H9 (cell line): ENCODE measurements around the gene LYST. TPM values are rescaled to one million over a fixed set of nuclear protein-coding genes. Genes with fewer than 3 reads are reported as not detected.

ENCODE experiments used
- DNase-seq: peaks from one replicate; pipeline ENCODE4 v3.0.0-alpha.2; 2017
- H2AFZ ChIP-seq: one replicate; pipeline ENCODE4 v1.6.1; 2013; ENCODE audit warnings: mild to moderate bottlenecking, low read length, control low read depth, moderate library complexity
- H2AK5ac ChIP-seq: 2 replicates; pipeline ENCODE4 v1.6.1; 2013; ENCODE audit warnings: low read length, control low read depth, mixed read lengths; ENCODE audit not compliant: insufficient read length
- H2BK120ac ChIP-seq: one replicate; pipeline ENCODE4 v1.6.1; 2013; ENCODE audit warnings: low read depth, mild to moderate bottlenecking, low read length, control low read depth, inconsistent platforms; ENCODE audit not compliant: poor library complexity, severe bottlenecking
- H2BK12ac ChIP-seq: 2 replicates; pipeline ENCODE4 v1.6.1; 2013; ENCODE audit warnings: low read length, control low read depth, mixed read lengths, low read depth; ENCODE audit not compliant: insufficient read length
- H2BK15ac ChIP-seq: 2 replicates; pipeline ENCODE4 v1.6.1; 2013; ENCODE audit warnings: low read depth, low read length, control low read depth
- H2BK20ac ChIP-seq: one replicate; pipeline ENCODE4 v1.6.1; 2013; ENCODE audit warnings: low read depth, mild to moderate bottlenecking, low read length, control low read depth, inconsistent platforms; ENCODE audit not compliant: poor library complexity, severe bottlenecking
- H2BK5ac ChIP-seq: 2 replicates; pipeline ENCODE4 v1.6.1; 2013; ENCODE audit warnings: low read length, control low read depth, mixed read lengths; ENCODE audit not compliant: insufficient read length
- H3K14ac ChIP-seq: 2 replicates; pipeline ENCODE4 v1.6.1; 2013; ENCODE audit warnings: low read length, control low read depth; ENCODE audit not compliant: insufficient read depth
- H3K18ac ChIP-seq: 2 replicates; pipeline ENCODE4 v1.6.1; 2013; ENCODE audit warnings: low read depth, mild to moderate bottlenecking, mixed read lengths, low read length, control low read depth; ENCODE audit not compliant: insufficient read length
- H3K23ac ChIP-seq: 2 replicates; pipeline ENCODE4 v1.6.1; 2013; ENCODE audit warnings: low read length, control low read depth, mixed read lengths, low read depth; ENCODE audit not compliant: insufficient read length
- H3K23me2 ChIP-seq: 2 replicates; pipeline ENCODE4 v1.6.1; 2013; ENCODE audit warnings: low read depth, mild to moderate bottlenecking, mixed read lengths, low read length, control low read depth; ENCODE audit not compliant: insufficient read length, poor library complexity, severe bottlenecking
- H3K27ac ChIP-seq: 2 replicates; pipeline ENCODE4 v1.5.1; 2013; ENCODE audit warnings: low read length, control low read depth, mixed read lengths, low read depth; ENCODE audit not compliant: insufficient read length
- H3K27me3 ChIP-seq: 2 replicates; pipeline ENCODE4 v1.6.1; 2013; ENCODE audit warnings: low read length, control low read depth, inconsistent platforms; ENCODE audit not compliant: insufficient read depth
- H3K4ac ChIP-seq: 2 replicates; pipeline ENCODE4 v1.6.1; 2013; ENCODE audit warnings: low read depth, mild to moderate bottlenecking, control low read depth, inconsistent platforms, low read length, moderate library complexity
- H3K4me1 ChIP-seq: 2 replicates; pipeline ENCODE4 v1.6.1; 2013; ENCODE audit warnings: low read length, control low read depth, inconsistent platforms; ENCODE audit not compliant: insufficient read depth
- H3K4me2 ChIP-seq: 2 replicates; pipeline ENCODE4 v1.6.1; 2013; ENCODE audit warnings: low read length, control low read depth, mixed read lengths; ENCODE audit not compliant: insufficient read length, insufficient read depth
- H3K56ac ChIP-seq: 2 replicates; pipeline ENCODE4 v1.6.1; 2013; ENCODE audit warnings: low read depth, mild to moderate bottlenecking, mixed read lengths, low read length, control low read depth; ENCODE audit not compliant: insufficient read length
- H3K79me1 ChIP-seq: 2 replicates; pipeline ENCODE4 v1.6.1; 2013; ENCODE audit warnings: low read depth, mild to moderate bottlenecking, moderate library complexity, low read length, control low read depth, inconsistent platforms; ENCODE audit not compliant: insufficient read depth, poor library complexity, severe bottlenecking
- H3K79me2 ChIP-seq: 2 replicates; pipeline ENCODE4 v1.6.1; 2013; ENCODE audit warnings: low read length, control low read depth, inconsistent platforms; ENCODE audit not compliant: insufficient read depth
- H3K9ac ChIP-seq: 2 replicates; pipeline ENCODE4 v1.6.1; 2013; ENCODE audit warnings: low read length, control low read depth, mixed read lengths; ENCODE audit not compliant: insufficient read length; ENCODE audit errors: extremely low read depth
- H3K9me3 ChIP-seq: one replicate; pipeline ENCODE4 v1.6.1; 2013; ENCODE audit warnings: low read depth, low read length, inconsistent platforms; ENCODE audit not compliant: control insufficient read depth
- H3T11ph ChIP-seq: one replicate; pipeline ENCODE4 v1.6.1; 2013; ENCODE audit warnings: mild to moderate bottlenecking, low read length, control low read depth, inconsistent platforms
- H4K20me1 ChIP-seq: one replicate; pipeline ENCODE4 v1.6.1; 2013; ENCODE audit not compliant: control insufficient read depth, insufficient read length, insufficient read depth
- H4K5ac ChIP-seq: 2 replicates; pipeline ENCODE4 v1.6.1; 2013; ENCODE audit warnings: low read depth, mild to moderate bottlenecking, mixed read lengths, low read length, control low read depth; ENCODE audit not compliant: insufficient read length
- H4K8ac ChIP-seq: replicated peaks from 2 replicates; pipeline ENCODE4 v1.6.1; 2013; ENCODE audit warnings: low read length, control low read depth, mixed read lengths, low read depth; ENCODE audit not compliant: insufficient read length
- H4K91ac ChIP-seq: 2 replicates; pipeline ENCODE4 v1.6.1; 2013; ENCODE audit warnings: low read depth, mild to moderate bottlenecking, moderate library complexity, mixed read lengths, low read length, control low read depth; ENCODE audit not compliant: insufficient read length
- H3K27ac Mint-ChIP-seq, 3 experiments: 2 replicates in 2 of 3; 3 replicates in 1 of 3; pipeline ENCODE4 v1.8.0; 2020 to 2021; ENCODE audit warnings: mixed read lengths in 3 of 3, mild to moderate bottlenecking in 1 of 3, moderate library complexity in 1 of 3
- H3K27me3 Mint-ChIP-seq: 2 replicates; pipeline ENCODE4 v1.8.0; 2021; ENCODE audit warnings: low read depth, mild to moderate bottlenecking, moderate library complexity, mixed read lengths
- H3K36me3 Mint-ChIP-seq, 3 experiments: 2 replicates in 2 of 3; 3 replicates in 1 of 3; pipeline ENCODE4 v1.8.0; 2020 to 2021; ENCODE audit warnings: low read depth in 3 of 3, mixed read lengths in 3 of 3; ENCODE audit not compliant: insufficient read depth in 1 of 3
- H3K4me1 Mint-ChIP-seq, 2 experiments: 2 replicates each; pipeline ENCODE4 v1.8.0; 2020; ENCODE audit warnings: mixed read lengths in 2 of 2
- H3K4me3 Mint-ChIP-seq, 2 experiments: 2 replicates in 1 of 2; 3 replicates in 1 of 2; pipeline ENCODE4 v1.8.0; 2020 to 2021; ENCODE audit warnings: mild to moderate bottlenecking in 2 of 2, mixed read lengths in 2 of 2, moderate library complexity in 1 of 2
- H3K9me3 Mint-ChIP-seq, 2 experiments: 2 replicates in 1 of 2; 3 replicates in 1 of 2; pipeline ENCODE4 v1.8.0; 2020; ENCODE audit warnings: mild to moderate bottlenecking in 2 of 2, mixed read lengths in 2 of 2, moderate library complexity in 1 of 2
- CTCF ChIP-seq: fragments of 200-600 bp; sonication (generic); conservative IDR thresholded peaks from 3 replicates; pipeline ENCODE4 v1.8.0; 2021; ENCODE audit warnings: antibody characterized with exemption, mild to moderate bottlenecking
- WGBS: extraction: QIAGEN DNeasy Blood & Tissue Kit; methylation state at CpG from one replicate; pipeline ENCODE4 v1.1.7; 2013; ENCODE audit warnings: missing lambda C conversion rate, low lambda C conversion rate, mixed read lengths; ENCODE audit not compliant: insufficient read length; ENCODE audit errors: extremely low coverage; 5-methylcytosine and 5-hydroxymethylcytosine counted together
- total RNA-seq: library from RNA; stranded (reverse); gene quantifications from 2 replicates; pipeline ENCODE4 v1.2.1, GENCODE V29; 2021

The LYST gene
- total RNA-seq, 1 experiment from 2014 or later, result 0.13 TPM

- no peak overlapping the region for H3K4me3 Mint-ChIP-seq
- no peaks in the 10 kb centered on the region for H3K4me1 Mint-ChIP-seq
- Histone ChIP-seq H3K14ac (no peak overlapping the region), H4K91ac (no peak overlapping the region), H3K4ac (no peak overlapping the region), H4K8ac (no peak overlapping the region), H3K79me2 (no peaks in the 10 kb centered on the region), H4K20me1 (no peaks in the 10 kb centered on the region), H2AFZ (no peak overlapping the region), H2BK5ac (no peak overlapping the region), H3K4me1 (no peaks in the 10 kb centered on the region), H3K9me3 (no peaks in the 10 kb centered on the region), H2BK20ac (no peak overlapping the region), H3T11ph (no peak overlapping the region), H3K23me2 (no peaks in the 10 kb centered on the region), H3K4me2 (no peak overlapping the region), H2BK15ac (no peak overlapping the region), H3K79me1 (no peaks in the 10 kb centered on the region), H2AK5ac (no peak overlapping the region), H3K18ac (no peak overlapping the region), H2BK120ac (no peak overlapping the region), H3K56ac (no peak overlapping the region), H3K27ac (no peak overlapping the region), H3K23ac (no peak overlapping the region), H3K9ac (no peak overlapping the region), H4K5ac (no peak overlapping the region), H3K27me3 (no peaks in the 10 kb centered on the region), H2BK12ac (no peak overlapping the region)
- no peak for TF ChIP-seq CTCF
- no peaks in the 10 kb centered on the region for H3K9me3 Mint-ChIP-seq
- DNase-seq, result no peak
- no peak overlapping the region for H3K27ac Mint-ChIP-seq
- WGBS, result no CpG with 5 or more reads among the region's 2 CpGs
- H3K36me3 Mint-ChIP-seq, result no peaks in the 10 kb centered on the region
- no peaks in the 10 kb centered on the region for H3K27me3 Mint-ChIP-seq
Observed at GRCh38 chr1:235784950-235785349, 81.8 kb downstream of the LYST start.
